ACHN (cell line): ENCODE data around the gene EBI3.
A peak's percentile ranks its signal among the peaks of the same experiment; 100 is the strongest.
"Not testable (repeated sequence)": the region's sequence is repeated elsewhere in the genome, so short reads cannot be mapped to it uniquely, and the experiment has no call there.

Experiments used
- DNase-seq: peaks from one replicate; pipeline ENCODE4 v3.0.0-alpha.2; 2015
- in situ Hi-C: cut with HindIII; loops from 2 replicates; pipeline ENCODE4 v1.10.0; 2017; ENCODE audit warnings: low sequenced_read_pairs, low pct_ligation_motif_present, low pct_unique_long_range_greater_than_20kb

The EBI3 gene

DNA sequence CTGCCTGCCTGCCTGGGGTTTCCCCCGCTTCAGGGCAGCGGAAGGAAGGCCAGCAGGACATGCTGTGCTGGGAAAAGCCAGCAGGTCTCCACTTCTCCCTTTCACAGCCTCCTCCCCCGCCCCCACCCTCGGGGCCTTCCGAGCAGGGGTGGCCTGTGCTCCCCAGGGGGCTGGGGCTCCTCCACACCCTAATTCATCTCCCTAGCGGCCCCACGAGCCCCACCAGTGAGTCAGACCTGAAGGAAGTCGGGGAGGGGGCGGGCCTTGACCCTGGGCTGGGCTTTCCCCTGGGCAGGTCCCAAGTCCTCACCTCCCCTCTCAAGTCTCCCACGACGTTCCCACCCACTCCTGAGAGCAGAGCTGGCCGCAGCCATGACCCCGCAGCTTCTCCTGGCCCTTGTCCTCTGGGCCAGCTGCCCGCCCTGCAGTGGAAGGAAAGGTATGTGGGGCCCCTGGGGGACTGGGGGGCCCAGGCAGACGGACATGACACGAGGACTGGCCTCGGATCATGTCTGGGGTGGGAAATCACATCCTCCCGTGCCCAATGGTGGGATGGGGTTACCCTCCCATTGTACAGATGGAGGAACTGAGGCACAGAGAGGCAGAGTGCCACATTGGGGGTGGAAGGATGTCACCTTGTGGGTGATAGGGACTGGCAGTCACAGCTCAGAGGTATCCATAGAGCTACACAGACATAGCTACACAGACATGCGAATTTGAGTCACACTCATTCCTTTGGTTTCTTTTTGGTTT lies at the start of gene EBI3:
TSS of gene EBI3 (plus strand) at position 345 of the 753 bp plus-strand sequence. CDS start at position 373, 28 bp downstream.
- in situ Hi-C loops: no loop called here
- DNase-seq: peak; percentile 53

DNA sequence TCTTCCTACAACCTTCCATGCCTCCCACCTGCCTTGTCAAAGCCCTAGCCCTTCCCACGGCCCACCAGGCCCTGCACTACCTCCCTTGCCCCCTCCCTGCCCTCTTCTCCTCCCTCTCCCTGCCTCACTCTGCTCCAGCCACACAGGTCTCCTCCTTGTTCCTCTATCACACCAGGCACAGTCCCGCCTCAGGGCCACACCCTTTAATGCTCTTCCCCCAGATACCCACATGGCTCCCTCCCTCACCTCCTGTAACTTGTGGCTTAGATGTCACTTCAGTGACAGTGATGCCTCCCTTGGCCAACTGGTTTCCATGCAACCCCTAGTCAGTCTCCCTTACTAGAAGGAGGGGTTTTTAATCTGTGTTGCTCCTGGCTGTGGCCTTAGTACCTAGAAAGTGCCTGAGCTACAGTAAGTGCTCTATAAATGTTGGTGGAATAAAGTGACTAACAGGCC lies 48.2 kb upstream of the EBI3 start:
- in situ Hi-C loops: no loop called here
- no peak for DNase-seq

DNA sequence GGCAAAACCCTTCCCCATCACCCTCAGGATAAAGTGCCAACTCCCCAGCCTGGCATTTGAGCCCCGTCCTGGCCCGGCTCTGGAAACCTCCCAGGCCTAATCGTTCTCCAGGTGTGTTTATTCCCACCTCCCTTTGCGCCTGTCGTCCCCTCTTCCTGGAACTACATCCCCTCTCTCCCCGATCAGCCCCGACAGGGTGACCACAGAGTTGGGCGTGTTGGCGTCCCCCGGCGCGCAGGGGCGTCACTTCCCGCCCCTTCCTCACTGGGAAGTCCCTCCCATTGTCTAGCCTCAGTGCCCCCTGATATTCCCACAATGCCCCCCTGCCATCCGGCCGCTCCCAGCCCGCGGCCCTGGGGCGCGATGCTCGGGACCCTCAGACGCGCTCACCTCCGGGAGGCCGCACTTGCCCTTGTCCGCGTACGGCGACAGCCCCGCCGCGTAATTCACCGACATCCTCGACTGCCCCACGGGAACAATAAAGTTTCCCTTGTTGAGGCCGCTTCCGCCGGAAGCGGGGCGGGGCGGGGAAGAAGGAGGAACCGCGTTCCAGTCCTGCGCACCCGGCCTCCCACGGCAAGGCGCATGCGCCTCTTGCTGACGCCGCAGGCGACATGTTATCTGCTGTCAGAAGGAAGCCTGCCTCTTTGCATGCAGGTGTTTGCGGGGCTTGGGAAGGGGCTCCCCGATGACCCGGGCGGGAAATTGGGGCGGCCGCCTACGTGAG lies 47.1 kb upstream of the EBI3 start, which contains the start of the genes ANKRD24 and SIRT6:
TSS of gene ANKRD24 (plus strand) at position 606 of the 727 bp plus-strand sequence. CDS start 3,737 bp downstream, outside the sequence.
TSS of gene SIRT6 (minus strand) at position 480 of the 727 bp plus-strand sequence. CDS start at position 456, 24 bp downstream.
- peak; percentile 93 for DNase-seq
- in situ Hi-C loops: no loop called here

DNA sequence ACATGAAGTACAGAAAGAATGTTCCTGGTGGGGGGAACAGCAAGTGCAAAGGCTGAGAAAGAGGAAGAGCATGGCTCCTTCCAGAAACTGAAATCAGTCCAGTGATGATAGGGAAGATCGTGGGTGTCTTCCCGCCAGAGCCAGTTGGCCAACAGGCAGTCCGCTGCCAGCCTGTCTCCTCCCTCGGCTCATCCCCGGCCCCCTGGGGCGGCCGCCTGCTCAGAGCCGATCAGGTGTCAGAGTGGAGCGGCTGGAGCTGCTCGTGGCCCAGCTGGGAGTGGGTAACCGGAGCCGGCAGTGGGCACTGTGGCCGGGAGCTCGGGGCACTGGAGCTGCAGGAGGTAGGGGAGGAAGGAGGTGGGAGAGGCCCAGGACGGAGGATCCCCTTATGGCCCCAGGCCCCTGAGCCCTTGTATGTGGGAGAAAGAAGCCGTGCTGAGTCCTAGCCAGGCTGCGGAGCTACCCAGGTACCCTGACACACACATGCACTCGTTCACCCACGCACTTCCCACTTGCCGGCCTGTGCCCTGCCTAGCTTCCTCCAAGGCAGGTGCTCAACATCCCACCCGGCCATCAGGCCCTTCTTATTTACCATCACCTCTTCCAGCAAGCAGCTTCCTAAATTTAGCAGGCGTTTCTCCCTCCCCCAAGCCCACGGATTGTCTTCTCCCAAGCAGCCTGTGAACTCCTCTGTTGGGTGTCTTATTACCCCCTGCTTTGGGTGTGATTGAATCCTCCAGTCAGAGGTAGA lies 45.2 kb upstream of the EBI3 start:
- no peak for DNase-seq
- in situ Hi-C loops: no loop called here

DNA sequence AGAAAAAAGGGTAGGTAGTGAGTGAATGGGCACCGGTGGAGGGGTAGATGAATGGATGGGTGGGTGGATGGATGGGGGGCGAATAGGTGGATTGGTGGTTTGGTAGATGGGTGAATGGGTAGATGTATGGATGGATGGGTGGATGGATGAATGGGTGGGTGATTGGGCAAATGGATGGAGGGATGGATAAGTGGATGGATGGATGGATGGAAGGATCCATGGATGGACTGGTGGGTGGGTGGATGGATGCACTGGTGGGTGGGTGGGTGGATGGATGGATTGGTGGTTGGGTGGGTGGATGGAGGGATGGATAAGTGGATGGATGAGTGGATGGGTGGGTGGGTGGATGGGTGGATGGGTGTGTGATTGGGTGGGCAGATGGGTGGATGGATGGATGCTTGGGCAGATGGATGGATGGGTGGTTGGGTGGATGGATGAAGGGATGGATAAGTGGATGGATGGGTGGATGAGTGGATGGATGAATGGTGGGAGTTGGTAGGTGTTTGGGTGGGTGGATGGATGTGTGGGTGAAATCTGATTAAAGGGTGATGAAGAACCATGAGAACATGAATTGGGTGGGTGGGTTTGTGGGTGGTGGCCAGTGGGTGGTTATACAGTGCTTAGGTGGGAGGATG lies 44.5 kb upstream of the EBI3 start:
- in situ Hi-C loops: no loop called here
- no peak for DNase-seq

DNA sequence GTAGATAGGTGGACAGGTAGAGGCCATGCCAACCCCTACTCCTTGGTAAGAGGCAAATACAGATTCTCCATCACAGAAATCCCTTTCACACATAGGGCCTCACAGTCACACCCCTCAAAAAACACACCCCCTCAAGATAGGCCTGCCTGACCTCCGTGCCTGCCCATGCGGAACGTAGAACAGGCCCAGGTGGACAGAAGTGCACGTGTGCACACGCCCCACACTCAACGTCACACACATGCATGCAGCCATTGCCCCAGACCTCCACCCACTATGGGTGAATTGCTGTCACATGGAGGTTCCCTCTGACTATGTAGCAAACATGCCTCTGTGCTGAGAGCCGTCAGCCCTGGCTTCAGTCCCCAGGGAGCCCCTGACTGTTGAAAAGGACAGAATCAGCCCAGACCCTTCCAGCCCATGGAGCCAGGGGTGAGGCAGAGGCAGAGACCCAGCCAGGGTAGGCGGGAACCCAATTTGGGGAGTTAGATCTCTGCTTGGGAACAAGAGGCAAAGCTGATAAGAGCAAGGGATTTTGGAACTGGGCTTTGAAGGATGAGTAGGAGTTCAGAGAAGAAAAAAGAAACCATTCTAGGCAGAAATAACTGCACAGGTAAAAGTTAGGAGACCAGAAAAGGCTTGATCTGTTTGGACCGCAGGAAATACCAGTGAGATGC lies 43.8 kb upstream of the EBI3 start:
- DNase-seq: no peak

DNA sequence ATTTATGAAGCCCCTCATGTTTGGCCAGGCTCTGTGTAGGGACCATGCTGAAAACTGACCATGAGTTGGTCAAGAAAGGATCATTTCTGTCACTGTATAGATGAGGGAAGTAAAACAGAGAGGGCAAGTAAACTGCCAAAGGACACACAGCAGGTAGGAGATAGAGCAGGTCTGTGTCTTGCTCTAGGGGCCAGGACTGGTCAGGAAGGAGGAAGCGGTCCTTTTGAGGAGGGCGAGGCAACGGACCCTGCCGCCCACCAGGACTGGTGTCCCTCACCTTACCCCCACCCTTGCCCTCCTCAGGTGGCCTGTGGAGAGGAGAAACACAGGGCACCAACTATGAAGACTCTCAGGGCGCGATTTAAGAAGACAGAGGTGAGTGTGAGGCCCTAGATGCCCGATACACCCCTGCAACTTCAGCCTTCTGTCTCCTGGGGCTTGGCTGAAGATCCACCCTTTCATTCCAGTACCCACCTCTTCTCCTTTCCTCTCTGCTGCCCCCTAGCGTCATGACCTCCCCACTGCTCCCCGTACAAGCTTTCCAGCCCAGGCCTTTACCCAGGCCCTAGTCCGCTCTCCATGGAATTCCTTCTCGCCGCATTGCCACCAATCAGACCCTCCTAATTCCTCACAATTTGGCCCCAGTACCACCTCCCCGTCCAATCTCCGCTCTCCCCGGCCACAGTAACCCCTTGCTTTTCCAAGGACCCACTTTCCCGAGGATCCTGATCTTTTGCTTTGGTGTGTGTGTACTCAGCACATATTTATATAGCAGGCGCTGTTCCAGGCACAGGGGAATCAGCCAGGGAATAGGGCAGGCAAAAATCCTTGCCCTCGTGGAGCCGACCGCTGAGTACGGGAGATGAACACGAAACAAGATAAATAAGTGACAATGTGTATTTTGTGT lies 43.0 kb upstream of the EBI3 start:
- in situ Hi-C loops: no loop called here
- DNase-seq: peak; percentile 70

More for the DNA sequence above, 43.8 kb upstream of the EBI3 start:
- in situ Hi-C loops: no loop called here

DNA sequence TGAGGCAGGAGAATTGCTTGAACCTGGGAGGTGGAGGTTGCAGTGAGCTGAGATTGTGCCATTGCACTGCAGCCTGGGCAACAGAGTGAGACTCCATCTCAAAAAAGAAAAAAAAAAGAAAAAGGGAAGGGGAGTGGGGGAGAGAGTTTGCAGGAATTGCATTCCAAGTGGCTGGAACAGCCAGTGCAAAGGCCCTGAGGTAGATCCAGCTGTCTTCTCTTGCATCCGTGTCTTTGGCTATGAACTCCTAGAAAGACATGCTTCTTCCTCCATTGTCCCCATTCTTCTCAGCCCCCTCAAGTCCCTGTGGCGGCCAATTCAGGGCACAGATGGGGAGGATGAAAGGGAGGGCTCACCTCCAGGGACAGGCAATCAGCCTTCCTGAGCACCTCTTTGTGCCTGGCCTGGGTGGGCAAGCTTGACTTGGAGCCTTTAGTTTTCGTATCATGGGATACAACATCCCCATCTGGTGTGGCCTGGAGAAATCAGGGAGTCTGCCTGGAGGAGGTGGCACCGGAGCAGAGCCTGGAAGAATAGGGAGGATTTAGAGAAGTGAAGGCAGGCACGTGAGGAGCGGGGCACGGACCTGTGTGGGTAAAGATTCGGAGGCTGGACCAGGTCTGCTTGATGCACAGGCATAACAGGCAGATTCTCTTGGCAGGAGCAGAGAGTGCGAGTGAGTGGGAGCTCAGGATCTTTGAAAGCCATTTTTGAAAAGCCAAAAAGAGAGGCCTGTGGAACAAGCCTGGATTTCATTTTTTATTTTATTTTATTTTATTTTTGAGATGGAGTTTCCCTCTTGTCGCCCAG lies 41.8 kb upstream of the EBI3 start:
- no peak for DNase-seq
- in situ Hi-C loops: no loop called here

DNA sequence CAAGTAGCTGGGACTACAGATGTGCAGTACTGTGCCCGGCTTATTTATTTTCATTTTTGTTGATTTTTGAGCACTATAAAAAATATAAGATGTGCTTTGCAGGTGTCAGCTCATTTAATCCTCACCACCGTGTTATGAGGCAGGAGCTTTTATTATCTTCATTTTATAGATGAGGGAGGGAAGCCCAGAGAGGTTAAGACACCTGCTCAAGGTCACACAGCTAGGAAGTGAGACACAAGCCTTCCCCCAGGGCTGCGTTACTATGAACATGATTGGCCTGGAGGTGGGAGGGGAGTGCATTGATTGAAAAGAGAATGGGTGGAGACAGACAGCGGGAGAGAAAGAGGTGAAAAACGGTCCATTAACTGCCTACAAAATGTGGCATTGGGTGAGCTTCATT lies 39.7 kb upstream of the EBI3 start:
- in situ Hi-C loops: no loop called here
- no peak for DNase-seq

DNA sequence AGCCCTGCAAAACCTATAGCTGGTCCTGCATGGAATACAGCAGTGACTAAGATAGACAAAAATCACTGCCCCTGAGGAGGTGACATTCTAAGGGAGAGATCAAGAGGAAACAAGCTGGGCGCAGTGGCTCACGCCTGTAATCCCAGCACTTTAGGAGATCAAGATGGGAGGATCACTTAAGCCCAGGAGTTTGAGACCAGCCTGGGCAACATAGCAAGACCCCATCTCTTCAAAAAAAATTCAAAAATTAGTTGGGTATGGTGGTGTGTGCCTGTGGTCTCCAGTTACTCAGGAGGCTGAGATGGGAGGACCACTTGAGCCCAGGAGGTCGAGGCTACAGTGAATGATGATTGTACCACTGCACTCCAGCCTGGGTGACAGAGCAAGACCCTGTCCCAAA lies 36.8 kb upstream of the EBI3 start:
- DNase-seq, in situ Hi-C loops: not testable (repeated sequence)

DNA sequence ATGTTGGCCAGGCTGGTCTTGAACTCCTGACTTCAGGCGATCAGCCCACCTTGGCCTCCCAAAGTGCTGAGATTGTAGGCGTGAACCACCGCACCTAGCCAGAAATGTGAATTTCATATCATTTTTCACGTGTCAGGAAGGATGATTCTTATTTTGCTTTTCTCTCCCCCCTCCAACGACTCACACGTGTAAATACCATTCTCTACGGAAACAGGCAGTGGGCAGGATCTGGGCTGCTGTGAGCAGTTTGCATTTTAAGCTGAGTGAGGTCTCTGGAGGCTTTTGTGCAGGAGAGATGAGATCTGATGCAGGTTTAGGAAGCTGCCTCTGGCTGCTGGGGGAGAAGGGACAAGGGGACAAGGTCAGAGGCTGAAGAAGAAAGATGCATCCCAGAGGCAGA lies 35.0 kb upstream of the EBI3 start:
- in situ Hi-C loops: no loop called here
- no peak for DNase-seq

DNA sequence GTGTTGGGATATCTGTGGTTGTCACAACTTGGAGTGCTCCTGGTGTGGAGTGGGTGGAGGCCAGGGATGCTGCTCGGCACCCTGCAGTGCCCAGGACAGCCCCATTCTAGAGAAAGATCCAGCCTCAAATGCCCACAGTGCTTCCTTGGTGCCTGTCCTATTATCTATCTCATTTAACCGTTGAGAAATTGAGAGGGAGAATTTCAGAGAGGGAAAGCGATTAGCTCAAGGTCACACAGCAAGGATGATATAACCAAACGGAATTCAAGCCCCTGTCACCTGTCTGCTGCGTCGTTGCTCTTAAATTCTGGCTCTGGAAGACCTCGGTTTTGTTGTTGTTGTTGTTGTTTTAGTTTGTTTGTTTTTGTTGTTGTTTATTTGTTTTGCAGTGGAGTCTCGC lies 33.3 kb upstream of the EBI3 start:
- in situ Hi-C loops: no loop called here
- no peak for DNase-seq

DNA sequence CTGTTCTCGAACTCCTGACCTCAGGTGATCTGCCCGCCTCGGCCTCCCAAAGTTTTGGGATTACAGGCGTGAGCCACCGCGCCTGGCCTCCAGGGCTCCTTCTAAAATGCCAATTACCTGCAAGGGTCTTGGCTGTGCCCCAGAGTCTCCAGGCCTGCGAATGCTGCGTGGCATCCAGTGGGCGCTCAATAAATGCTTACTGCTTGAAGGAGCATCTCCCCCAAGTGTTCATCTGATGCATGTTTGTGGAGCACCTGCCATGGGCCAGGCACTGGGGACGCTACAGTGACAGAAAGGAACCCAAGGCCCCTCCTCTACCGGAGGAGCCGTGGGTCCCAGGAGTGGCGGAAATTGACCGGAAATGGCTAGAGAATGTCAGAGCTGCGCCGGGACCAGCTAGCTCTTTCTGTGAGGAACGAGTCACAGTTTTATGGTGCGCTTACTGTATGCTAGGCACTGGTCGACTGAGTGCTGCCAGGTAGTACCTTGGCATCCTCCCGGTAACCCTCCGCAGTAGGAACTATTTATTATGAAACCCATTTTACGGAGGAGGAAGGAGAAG lies 32.7 kb upstream of the EBI3 start:
- in situ Hi-C loops: no loop called here
- DNase-seq: no peak

DNA sequence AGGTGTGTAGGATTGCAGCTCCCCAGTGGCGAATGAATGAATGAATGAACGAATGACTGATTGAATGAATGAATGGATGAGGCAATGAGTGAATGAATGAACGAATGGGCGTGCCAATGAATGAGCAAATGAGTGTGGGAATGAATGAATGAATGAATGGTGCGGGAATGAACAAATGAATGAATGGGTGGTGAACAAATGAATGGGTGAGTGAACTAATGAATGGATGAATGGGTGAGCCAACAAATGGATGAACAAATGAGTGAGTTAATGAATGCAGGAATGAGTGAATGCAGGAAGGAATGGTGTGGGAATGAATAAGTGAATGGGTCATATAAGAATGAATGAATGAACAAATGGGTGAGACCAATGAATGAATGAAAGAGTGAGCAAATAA lies 32.1 kb upstream of the EBI3 start:
- DNase-seq: no peak
- in situ Hi-C loops: no loop called here

DNA sequence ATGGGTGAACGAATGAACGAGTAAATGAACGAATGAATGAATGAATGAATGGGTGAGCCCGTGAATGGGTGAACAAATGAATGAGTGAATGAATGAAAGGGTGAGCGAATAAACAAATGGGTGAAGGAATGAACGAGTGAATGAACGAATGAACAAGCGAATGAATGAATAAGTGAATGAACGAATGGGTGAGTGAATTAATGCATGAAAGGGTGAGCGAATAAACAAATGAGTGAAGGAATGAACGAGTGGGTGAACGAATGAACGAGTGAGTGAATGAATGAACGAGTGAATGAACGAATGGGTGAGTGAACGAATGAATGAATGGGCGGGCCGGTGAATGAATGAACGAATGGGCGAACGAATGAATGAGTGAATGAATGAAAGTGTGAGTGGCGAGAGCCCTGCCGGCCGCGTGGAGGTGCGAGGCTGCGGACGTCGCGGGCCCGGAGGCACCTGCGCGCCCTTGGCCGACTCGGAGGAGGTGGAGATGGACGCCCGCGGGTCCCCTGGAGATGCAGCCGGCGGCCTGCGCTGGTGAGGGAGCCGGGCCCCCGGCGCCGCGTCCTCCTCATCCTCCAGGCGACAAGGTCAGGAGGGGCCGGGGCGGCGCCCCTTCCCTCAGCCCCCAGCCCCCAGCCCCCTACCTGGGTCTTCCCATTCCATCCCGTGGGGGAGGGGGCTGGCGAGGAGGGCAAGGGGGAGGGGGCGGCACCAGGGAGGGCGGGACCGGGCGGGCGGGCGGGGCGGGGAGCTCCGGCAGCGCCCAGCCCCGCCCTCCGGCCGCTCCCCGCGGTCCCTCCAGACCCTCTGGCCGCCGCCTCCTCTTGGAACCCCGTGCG lies 31.5 kb upstream of the EBI3 start:
- no peak for DNase-seq
- in situ Hi-C loops: no loop called here
